K562 (cell line): ENCODE results near the gene TEX38. TPM values are rescaled to one million over a fixed set of nuclear protein-coding genes. Genes with fewer than 3 reads are reported as not detected.

Source experiments
- ATF1 ChIP-seq, 2 experiments: fragments of 450-650 bp in 1 of 2; IDR thresholded peaks; 2 replicates each; pipeline ENCODE4 v1.6.1; 2016; ENCODE audit warnings: missing compliant biosample characterization in 1 of 2, missing genetic modification characterization in 1 of 2
- C11orf30 ChIP-seq: fragments of 450-650 bp; IDR thresholded peaks from 2 replicates; pipeline ENCODE4 v1.6.1; 2016; ENCODE audit warnings: low read depth, mild to moderate bottlenecking
- CBFB ChIP-seq: sonication (generic); formaldehyde crosslinking; IDR thresholded peaks from 2 replicates; pipeline ENCODE4 v1.4.0; 2020; ENCODE audit warnings: mild to moderate bottlenecking, missing genetic modification reagents
- CC2D1A ChIP-seq: fragments of 450-650 bp; IDR thresholded peaks from 2 replicates; pipeline ENCODE4 v1.6.1; 2017; ENCODE audit warnings: mild to moderate bottlenecking
- CEBPG ChIP-seq, 3 experiments: fragments of 200-800 bp in 1 of 3; sonication (Bioruptor generic) in 1 of 3; sonication (generic) in 1 of 3; formaldehyde crosslinking in 1 of 3; IDR thresholded peaks in 2 of 3; conservative IDR thresholded peaks in 1 of 3; 2 replicates each; pipeline versions ENCODE4 v1.6.1 to v1.8.0; 2016 to 2022; ENCODE audit warnings: missing compliant biosample characterization in 2 of 3, missing genetic modification characterization in 2 of 3, mild to moderate bottlenecking in 1 of 3, missing genetic modification reagents in 1 of 3
- CREM ChIP-seq: IDR thresholded peaks from 2 replicates; pipeline ENCODE4 v1.6.1; 2014; ENCODE audit warnings: antibody characterized with exemption, low read depth
- CXXC5 ChIP-seq: fragments of 250-450 bp; sonication (Bioruptor Pico); IDR thresholded peaks from 2 replicates; pipeline ENCODE4 v1.8.0; 2022; ENCODE audit warnings: inconsistent platforms, mild to moderate bottlenecking, moderate library complexity
- FOSL1 ChIP-seq: fragments of 200-800 bp; sonication (Bioruptor generic); conservative IDR thresholded peaks from 2 replicates; pipeline ENCODE4 v1.6.1; 2016; ENCODE audit warnings: missing genetic modification characterization, missing compliant biosample characterization
- HMGN3 ChIP-seq: IDR thresholded peaks from 2 replicates; pipeline ENCODE4 v1.6.1; 2011; ENCODE audit warnings: borderline replicate concordance, low read depth, mild to moderate bottlenecking, mixed read lengths, low read length; ENCODE audit not compliant: insufficient read length; ENCODE audit errors: extremely low read depth
- MED1 ChIP-seq: sonication (generic); formaldehyde crosslinking; IDR thresholded peaks from 2 replicates; pipeline ENCODE4 v1.8.1; 2023; ENCODE audit warnings: missing genetic modification reagents, borderline replicate concordance
- MTA3 ChIP-seq: fragments of 450-650 bp; formaldehyde crosslinking; IDR thresholded peaks from 2 replicates; pipeline ENCODE4 v1.6.1; 2017; ENCODE audit warnings: mild to moderate bottlenecking, borderline replicate concordance
- POLR2AphosphoS5 ChIP-seq: IDR thresholded peaks from 2 replicates; pipeline ENCODE4 v1.6.1; 2011; ENCODE audit warnings: mild to moderate bottlenecking, low read depth, low read length, moderate library complexity; ENCODE audit not compliant: control insufficient read depth, insufficient read depth
- POLR3G ChIP-seq: IDR thresholded peaks from 2 replicates; pipeline ENCODE4 v1.6.1; 2011; ENCODE audit not compliant: insufficient read length, insufficient replicate concordance; ENCODE audit errors: extremely low read depth
- RBFOX2 ChIP-seq: fragments of 200-400 bp; formaldehyde crosslinking; IDR thresholded peaks from 2 replicates; pipeline ENCODE4 v1.6.1; 2017; ENCODE audit warnings: low read depth, mild to moderate bottlenecking, low read length, moderate library complexity
- RBM14 ChIP-seq: fragments of 200-400 bp; formaldehyde crosslinking; IDR thresholded peaks from 2 replicates; pipeline ENCODE4 v1.6.1; 2018; ENCODE audit warnings: low read depth, mild to moderate bottlenecking, low read length, moderate library complexity, borderline replicate concordance; ENCODE audit not compliant: insufficient read depth
- SMARCE1 ChIP-seq: fragments of 450-650 bp; IDR thresholded peaks from 2 replicates; pipeline ENCODE4 v1.7.1; 2016; ENCODE audit warnings: mild to moderate bottlenecking
- TAF9B ChIP-seq: fragments of 450-650 bp; IDR thresholded peaks from 2 replicates; pipeline ENCODE4 v1.6.1; 2018; ENCODE audit warnings: mild to moderate bottlenecking; ENCODE audit not compliant: partially characterized antibody
- ZBED1 ChIP-seq: IDR thresholded peaks from 2 replicates; pipeline ENCODE4 v1.6.1; 2014
- ZBTB7A ChIP-seq: IDR thresholded peaks from 2 replicates; pipeline ENCODE4 v1.6.1; 2011; ENCODE audit warnings: low read depth, mild to moderate bottlenecking, low read length, moderate library complexity, borderline replicate concordance; ENCODE audit not compliant: control insufficient read depth
- ZNF12 ChIP-seq: sonication (generic); formaldehyde crosslinking; IDR thresholded peaks from 2 replicates; pipeline ENCODE4 v1.4.0; 2020; ENCODE audit warnings: mild to moderate bottlenecking, missing genetic modification reagents
- ZNF707 ChIP-seq: fragments of 250-450 bp; sonication (Bioruptor Pico); conservative IDR thresholded peaks from 2 replicates; pipeline ENCODE4 v1.8.0; 2022; ENCODE audit warnings: inconsistent platforms, mild to moderate bottlenecking, moderate library complexity
- ZNF766 ChIP-seq: fragments of 200-800 bp; sonication (Bioruptor generic); conservative IDR thresholded peaks from 2 replicates; pipeline ENCODE4 v1.6.1; 2016; ENCODE audit warnings: missing genetic modification characterization, missing compliant biosample characterization
- polyA plus RNA-seq, 8 experiments: library from polyadenylated mRNA; depleted of rRNA in 4 of 8; stranded (reverse) in 5 of 8; unstranded in 3 of 8; fragments of >200 nt; fragmentation: Nextera tagmentation in 2 of 8; fragmentation: Illumina TruSeq in 1 of 8; extraction: Ambion mirVana in 2 of 8; extraction: Trizol in 1 of 8; gene quantifications; 2 replicates each; pipeline versions ENCODE4 v1.2.1 to v1.2.3, GENCODE V29; 2011 to 2014; ENCODE audit warnings: inconsistent platforms in 1 of 8, missing spikeins in 1 of 8
- total RNA-seq, 7 experiments: library from RNA; depleted of rRNA in 6 of 7; stranded (reverse); fragments of >200 nt in 6 of 7; fragmentation: Illumina TruSeq in 2 of 7; extraction: Trizol in 2 of 7; gene quantifications; 2 replicates each; pipeline versions ENCODE4 v1.2.1 to v1.2.3, GENCODE V29; 2011 to 2021; ENCODE audit warnings: low replicate concordance in 1 of 7
- TF ChIP-seq, protein P1 (sequence below): fragments of 250-450 bp; sonication (Bioruptor Pico); IDR thresholded peaks from 2 replicates; pipeline ENCODE4 v1.5.0; 2021; ENCODE audit warnings: mild to moderate bottlenecking, borderline replicate concordance
- TF ChIP-seq, protein P2 (sequence below): fragments of 250-450 bp; sonication (Bioruptor Pico); IDR thresholded peaks from 2 replicates; pipeline ENCODE4 v1.4.0; 2020; ENCODE audit warnings: mild to moderate bottlenecking, moderate library complexity

TEX38 gene
- total and polyA plus RNA-seq, 9 of the 15 experiments (the other 6 are each of a cell fraction or from before 2014, with no cell fraction given), result not detected

DNA sequence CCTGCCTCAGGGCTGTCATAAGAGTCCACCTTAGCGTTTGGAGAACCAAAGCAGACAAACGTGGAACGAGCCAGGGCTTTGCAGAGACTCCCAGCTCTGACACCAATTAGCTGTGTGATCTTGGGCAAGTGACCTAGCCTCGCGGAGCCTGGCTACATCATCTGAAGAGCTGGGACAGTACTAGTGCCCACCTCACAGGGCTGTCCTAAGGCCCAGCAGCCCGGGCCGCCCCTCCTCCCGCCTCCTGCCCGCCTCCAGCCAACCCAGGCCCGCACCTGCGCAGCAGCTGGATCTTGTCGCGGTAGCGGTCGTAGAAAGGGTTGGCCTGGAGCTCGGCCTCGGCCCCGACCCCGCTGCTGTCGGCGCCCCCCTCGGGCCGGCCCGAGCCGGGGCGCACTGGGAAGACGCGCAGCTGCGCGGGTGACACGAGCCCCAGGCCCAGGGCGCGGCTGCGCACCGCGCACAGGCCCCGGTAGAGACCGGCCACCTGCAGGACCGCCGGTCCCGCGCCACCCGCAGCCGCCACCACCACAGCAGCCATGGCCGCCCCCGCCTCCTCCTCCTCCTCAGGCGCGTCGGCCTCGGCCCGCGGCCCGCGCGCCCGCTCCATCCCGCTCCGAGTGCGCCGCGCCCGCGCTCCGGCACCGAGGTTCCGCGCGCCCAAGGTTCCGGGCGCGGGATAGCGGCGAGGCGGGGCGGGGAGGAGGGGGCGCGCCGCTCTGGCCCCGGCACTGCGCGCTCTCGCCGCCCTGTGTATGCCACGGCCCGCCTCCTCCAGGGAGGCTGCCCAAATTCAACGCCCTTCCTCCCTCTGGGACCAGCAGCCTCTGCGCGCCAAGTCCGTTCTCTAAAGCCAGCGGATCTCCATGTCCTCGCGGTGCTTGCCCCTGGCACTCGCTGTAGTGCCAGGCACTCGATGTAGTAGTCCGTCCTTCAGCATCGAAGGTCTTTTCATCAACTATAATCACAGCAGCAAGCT lies 3.6 kb upstream of the TEX38 start, which contains the start of gene ATPAF1 (continued):
- TF ChIP-seq MTA3, result no peak
- TF ChIP-seq, protein P1, sequence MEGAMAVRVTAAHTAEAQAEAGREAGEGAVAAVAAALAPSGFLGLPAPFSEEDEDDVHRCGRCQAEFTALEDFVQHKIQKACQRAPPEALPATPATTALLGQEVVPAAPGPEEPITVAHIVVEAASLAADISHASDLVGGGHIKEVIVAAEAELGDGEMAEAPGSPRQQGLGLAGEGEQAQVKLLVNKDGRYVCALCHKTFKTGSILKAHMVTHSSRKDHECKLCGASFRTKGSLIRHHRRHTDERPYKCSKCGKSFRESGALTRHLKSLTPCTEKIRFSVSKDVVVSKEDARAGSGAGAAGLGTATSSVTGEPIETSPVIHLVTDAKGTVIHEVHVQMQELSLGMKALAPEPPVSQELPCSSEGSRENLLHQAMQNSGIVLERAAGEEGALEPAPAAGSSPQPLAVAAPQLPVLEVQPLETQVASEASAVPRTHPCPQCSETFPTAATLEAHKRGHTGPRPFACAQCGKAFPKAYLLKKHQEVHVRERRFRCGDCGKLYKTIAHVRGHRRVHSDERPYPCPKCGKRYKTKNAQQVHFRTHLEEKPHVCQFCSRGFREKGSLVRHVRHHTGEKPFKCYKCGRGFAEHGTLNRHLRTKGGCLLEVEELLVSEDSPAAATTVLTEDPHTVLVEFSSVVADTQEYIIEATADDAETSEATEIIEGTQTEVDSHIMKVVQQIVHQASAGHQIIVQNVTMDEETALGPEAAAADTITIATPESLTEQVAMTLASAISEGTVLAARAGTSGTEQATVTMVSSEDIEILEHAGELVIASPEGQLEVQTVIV, result no peak
- no peak for TF ChIP-seq C11orf30
- no peak for TF ChIP-seq CBFB (CRISPR knock-in tag)
- TF ChIP-seq POLR2AphosphoS5, result peak; percentile 55; the same call in 1 of the 2 replicates
- no peak for TF ChIP-seq MED1 (CRISPR knock-in tag)
- peak; percentile 77 for TF ChIP-seq HMGN3
- TF ChIP-seq TAF9B, result no peak
- TF ChIP-seq RBFOX2, result peak; percentile 78
- TF ChIP-seq ZNF707 (CRISPR knock-in tag), result no peak
- TF ChIP-seq ZNF766 (CRISPR knock-in tag), result no peak
- no peak for TF ChIP-seq ATF1 (CRISPR knock-in tag; IDR thresholded peaks at IDR 0.05)
- TF ChIP-seq ATF1 (tag; IDR thresholded peaks at IDR 0.05), result no peak
- TF ChIP-seq POLR3G, result no peak
- TF ChIP-seq SMARCE1, result no peak
- peak; percentile 48; the same call in 1 of the 2 replicates for TF ChIP-seq CREM
- TF ChIP-seq, protein P2, sequence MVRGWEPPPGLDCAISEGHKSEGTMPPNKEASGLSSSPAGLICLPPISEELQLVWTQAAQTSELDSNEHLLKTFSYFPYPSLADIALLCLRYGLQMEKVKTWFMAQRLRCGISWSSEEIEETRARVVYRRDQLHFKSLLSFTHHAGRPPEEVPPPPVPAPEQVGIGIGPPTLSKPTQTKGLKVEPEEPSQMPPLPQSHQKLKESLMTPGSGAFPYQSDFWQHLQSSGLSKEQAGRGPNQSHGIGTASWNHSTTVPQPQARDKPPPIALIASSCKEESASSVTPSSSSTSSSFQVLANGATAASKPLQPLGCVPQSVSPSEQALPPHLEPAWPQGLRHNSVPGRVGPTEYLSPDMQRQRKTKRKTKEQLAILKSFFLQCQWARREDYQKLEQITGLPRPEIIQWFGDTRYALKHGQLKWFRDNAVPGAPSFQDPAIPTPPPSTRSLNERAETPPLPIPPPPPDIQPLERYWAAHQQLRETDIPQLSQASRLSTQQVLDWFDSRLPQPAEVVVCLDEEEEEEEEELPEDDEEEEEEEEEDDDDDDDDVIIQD (CRISPR knock-in tag), result no peak
- TF ChIP-seq CXXC5 (CRISPR knock-in tag), result peak; percentile 83
- TF ChIP-seq CEBPG (CRISPR knock-in tag; IDR thresholded peaks at IDR 0.05), result no peak
- no peak for TF ChIP-seq CEBPG (tag; conservative IDR thresholded peaks at IDR 0.05 in 1 of 2, IDR thresholded peaks at IDR 0.05 in 1 of 2)
- peak; percentile 56; the same call in 1 of the 2 replicates for TF ChIP-seq ZBTB7A
- 0 out of 2 replicates have a peak, but pooled peaks have one; percentile 17 for TF ChIP-seq FOSL1 (tag)
- TF ChIP-seq ZBED1, result no peak
- no peak for TF ChIP-seq CC2D1A
- no peak for TF ChIP-seq RBM14
- no peak for TF ChIP-seq ZNF12 (CRISPR knock-in tag)
